HCT116 (cell line): ENCODE measurements around the gene TBC1D1. TPM values are rescaled to one million over a fixed set of nuclear protein-coding genes. Genes with fewer than 3 reads are reported as not detected.

ENCODE experiments used
- ATAC-seq: fragments of 200-7000 bp; cut with Tn5 transposase; 2 replicates; pipeline ENCODE4 v1.9.1; 2020; ENCODE audit warnings: mild to moderate bottlenecking, moderate library complexity
- BruUV-seq: library from RNA; stranded (reverse); fragments of 400-500 nt; replicated peaks from 2 replicates; lab custom pipeline; 2021; lab: Mats Ljungman, UMichigan
- CTCF ChIA-PET: fragments of 300-600 bp; sonication (Branson Sonifier 250); formaldehyde crosslinking; loops from one replicate; lab custom pipeline; 2021; ENCODE audit warnings: antibody characterized with exemption; lab: Charles Lee
- POLR2A ChIA-PET: fragments of 300-600, 350-600 bp; sonication (Branson Sonifier 250); formaldehyde crosslinking; loops from one replicate; lab custom pipeline; 2021; ENCODE audit warnings: antibody characterized with exemption; lab: Charles Lee
- RAD21 ChIA-PET, 2 experiments: fragments of 300-600 bp; sonication (Branson Sonifier 250); formaldehyde crosslinking; loops; one replicate each; lab custom pipeline; 2023; ENCODE audit warnings: low total read pairs in 2 of 2; ENCODE audit not compliant: uncharacterized antibody in 2 of 2, unreplicated experiment in 2 of 2, low non-redundant PET in 1 of 2; lab: Charles Lee
- DNase-seq: peaks from one replicate; pipeline ENCODE4 v3.0.0-alpha.2; 2010; ENCODE audit warnings: low read depth, low spot score
- H2AFZ ChIP-seq: fragments of 200-600 bp; shearing (Covaris generic), sonication (generic); 2 replicates; pipeline ENCODE4 v1.6.1; 2017; ENCODE audit warnings: low read depth, mixed run types, mixed read lengths, antibody characterized with exemption, low read length; ENCODE audit not compliant: poor library complexity, severe bottlenecking
- H3K27ac ChIP-seq: 2 replicates; pipeline ENCODE4 v1.5.1; 2012; ENCODE audit warnings: low read depth, low read length
- H3K27me3 ChIP-seq: fragments of 200-600 bp; sonication (generic); 2 replicates; pipeline ENCODE4 v1.6.1; 2016; ENCODE audit warnings: mixed run types, low read length, mixed read lengths; ENCODE audit not compliant: insufficient read depth
- H3K36me3 ChIP-seq, 2 experiments: fragments of 200-500 bp in 1 of 2; fragments of 200-600 bp in 1 of 2; sonication (Bioruptor generic) in 1 of 2; sonication (generic) in 1 of 2; 2 replicates each; pipeline versions ENCODE4 v1.5.1 to v1.6.1; 2014 to 2016; ENCODE audit warnings: low read length in 2 of 2, inconsistent platforms in 1 of 2, mixed read lengths in 1 of 2, mixed run types in 1 of 2; ENCODE audit not compliant: insufficient read depth in 2 of 2, control insufficient read depth in 1 of 2
- H3K4me1 ChIP-seq, 2 experiments: fragments of 200-600 bp in 1 of 2; sonication (generic) in 1 of 2; 2 replicates each; pipeline versions ENCODE4 v1.5.1 to v1.6.1; 2012 to 2017; ENCODE audit warnings: low read length in 2 of 2, inconsistent platforms in 1 of 2, mild to moderate bottlenecking in 1 of 2, mixed read lengths in 1 of 2, mixed run types in 1 of 2, moderate library complexity in 1 of 2; ENCODE audit not compliant: insufficient read depth in 2 of 2, control insufficient read depth in 1 of 2
- H3K4me2 ChIP-seq: fragments of 200-600 bp; sonication (generic); 2 replicates; pipeline ENCODE4 v1.6.1; 2017; ENCODE audit warnings: mixed run types, low read length, mixed read lengths
- H3K4me3 ChIP-seq, 2 experiments: fragments of 200-600 bp in 1 of 2; sonication (generic) in 1 of 2; replicated peaks in 1 of 2; 2 replicates each; pipeline ENCODE4 v1.5.1; 2011 to 2016; ENCODE audit warnings: low read length in 2 of 2, control low read depth in 1 of 2, low read depth in 1 of 2, mild to moderate bottlenecking in 1 of 2, mixed read lengths in 1 of 2, mixed run types in 1 of 2
- H3K79me2 ChIP-seq: fragments of 200-600 bp; sonication (generic); 2 replicates; pipeline ENCODE4 v1.6.1; 2017; ENCODE audit warnings: mild to moderate bottlenecking, mixed run types, low read length, moderate library complexity, mixed read lengths; ENCODE audit not compliant: insufficient read depth
- H3K9ac ChIP-seq: fragments of 200-600 bp; sonication (generic); 2 replicates; pipeline ENCODE4 v1.6.1; 2016; ENCODE audit warnings: low read length, mixed read lengths
- H3K9me2 ChIP-seq: fragments of 200-600 bp; sonication (generic), shearing (Covaris generic); 2 replicates; pipeline ENCODE4 v1.6.1; 2017; ENCODE audit warnings: mixed run types, mild to moderate bottlenecking, moderate library complexity; ENCODE audit not compliant: insufficient read depth
- H3K9me3 ChIP-seq, 2 experiments: fragments of 200-500 bp in 1 of 2; fragments of 200-600 bp in 1 of 2; sonication (Bioruptor generic) in 1 of 2; sonication (generic) in 1 of 2; 2 replicates each; pipeline ENCODE4 v1.6.1; 2014 to 2017; ENCODE audit warnings: low read length in 2 of 2, mixed read lengths in 2 of 2, inconsistent platforms in 1 of 2, low read depth in 1 of 2, mild to moderate bottlenecking in 1 of 2, mixed run types in 1 of 2, moderate library complexity in 1 of 2; ENCODE audit not compliant: control insufficient read depth in 1 of 2, insufficient read depth in 1 of 2
- H4K20me1 ChIP-seq: fragments of 200-600 bp; sonication (generic), shearing (Covaris generic); 2 replicates; pipeline ENCODE4 v1.6.1; 2017; ENCODE audit warnings: mixed run types, mild to moderate bottlenecking, moderate library complexity; ENCODE audit not compliant: insufficient read depth
- ATF3 ChIP-seq: IDR thresholded peaks from 2 replicates; pipeline ENCODE4 v1.6.1; 2012
- CBX3 ChIP-seq: IDR thresholded peaks from 2 replicates; pipeline ENCODE4 v1.6.1; 2012; ENCODE audit warnings: low read depth
- EGR1 ChIP-seq: IDR thresholded peaks from 2 replicates; pipeline ENCODE4 v1.6.1; 2012; ENCODE audit warnings: low read depth
- ELF1 ChIP-seq: IDR thresholded peaks from 2 replicates; pipeline ENCODE4 v1.6.1; 2012; ENCODE audit warnings: low read depth, borderline replicate concordance
- EZH2 ChIP-seq: fragments of 200-600 bp; sonication (generic); IDR thresholded peaks from 2 replicates; pipeline ENCODE4 v1.6.1; 2017; ENCODE audit warnings: antibody characterized with exemption, mixed run types
- JUND ChIP-seq: IDR thresholded peaks from 2 replicates; pipeline ENCODE4 v1.6.1; 2012
- POLR2AphosphoS5 ChIP-seq: IDR thresholded peaks from 2 replicates; pipeline ENCODE4 v1.6.1; 2011; ENCODE audit warnings: mild to moderate bottlenecking, low read depth, low read length, moderate library complexity
- REST ChIP-seq: IDR thresholded peaks from 2 replicates; pipeline ENCODE4 v1.6.1; 2012; ENCODE audit warnings: low read depth
- SP1 ChIP-seq: IDR thresholded peaks from 2 replicates; pipeline ENCODE4 v1.6.1; 2012; ENCODE audit warnings: low read depth
- SRF ChIP-seq: IDR thresholded peaks from 2 replicates; pipeline ENCODE4 v1.6.1; 2012; ENCODE audit warnings: low read depth
- TCF7L2 ChIP-seq: IDR thresholded peaks from 2 replicates; pipeline ENCODE4 v1.7.0; 2011; ENCODE audit warnings: borderline replicate concordance, inconsistent platforms; ENCODE audit not compliant: insufficient read depth, insufficient read length; ENCODE audit errors: extremely low read depth
- ZFX ChIP-seq: fragments of 450-650 bp; IDR thresholded peaks from 2 replicates; pipeline ENCODE4 v1.6.1; 2017
- ZNF274 ChIP-seq: fragments of 200-500 bp; sonication (Bioruptor generic); IDR thresholded peaks from 2 replicates; pipeline ENCODE4 v1.6.1; 2014; ENCODE audit warnings: mild to moderate bottlenecking, low read depth, low read length, inconsistent platforms
- intact Hi-C: fragments of 100-400 bp; cut with micrococcal nuclease; formaldehyde crosslinking; loops from 2 replicates; pipeline ENCODE4 v1.10.0; 2022
- total RNA-seq: library from RNA; stranded (reverse); gene quantifications from one replicate; pipeline ENCODE4 v1.2.1, GENCODE V29; 2021; ENCODE audit not compliant: unreplicated experiment
- TF ChIP-seq, protein P1 (sequence below): IDR thresholded peaks from 2 replicates; pipeline ENCODE4 v1.6.1; 2011; ENCODE audit warnings: mild to moderate bottlenecking, low read length, moderate library complexity; ENCODE audit not compliant: insufficient replicate concordance; ENCODE audit errors: extremely low read depth

TBC1D1 gene
- total RNA-seq, 1 experiment from 2014 or later, result 82.7 TPM

DNA sequence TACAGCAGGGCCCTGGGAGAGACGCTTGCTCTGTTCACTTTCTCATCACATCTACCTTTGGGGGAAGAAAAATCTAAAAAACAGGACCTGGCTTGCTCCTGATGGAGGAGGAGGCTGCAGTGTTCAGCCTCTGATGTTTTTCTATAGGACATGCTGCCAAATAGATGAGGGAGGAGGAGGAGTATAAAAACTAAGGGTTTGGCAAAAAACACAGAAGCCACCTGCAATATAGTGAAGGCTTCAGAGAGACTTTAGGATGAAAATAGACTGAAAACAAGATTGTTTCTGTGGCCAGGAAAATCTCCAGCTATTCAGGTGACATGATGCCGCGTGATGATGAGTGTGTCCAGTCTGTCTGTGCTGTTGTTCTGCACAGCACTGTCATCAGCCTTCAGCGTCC is 229.9 kb downstream of the TBC1D1 start:
- Histone ChIP-seq H3K4me3 (no peak overlapping the region), H3K27ac (no peak overlapping the region), H2AFZ (no peak overlapping the region), H3K9me2 (no peaks in the 10 kb centered on the region), H3K4me2 (no peak overlapping the region), H3K9me3 (no peaks in the 10 kb centered on the region), H3K9ac (no peak overlapping the region), H4K20me1 (no peaks in the 10 kb centered on the region), H3K27me3 (no peaks in the 10 kb centered on the region), H3K36me3 (peaks cover 0 to 13% of the 10 kb centered on the region in 2 experiments), H3K4me1 (peaks cover 10 to 14% of the 10 kb centered on the region in 2 experiments; a peak in 2 of 4 replicates), H3K79me2 (no peaks in the 10 kb centered on the region)
- intact Hi-C loops, result no loop called here
- ATAC-seq (no peak), DNase-seq (no peak)
- BruUV-seq, result no TSS peak
- ChIA-PET POLR2A (no interaction called here), RAD21 (no interaction called here), CTCF (no interaction called here)
- TF ChIP-seq SRF (no peak), REST (no peak), ZFX (no peak), ATF3 (no peak), EZH2 (no peak), TCF7L2 (no peak), JUND (no peak), CBX3 (no peak), ELF1 (no peak), SP1 (no peak), ZNF274 (no peak), POLR2AphosphoS5 (no peak), EGR1 (no peak)
- TF ChIP-seq, protein P1, sequence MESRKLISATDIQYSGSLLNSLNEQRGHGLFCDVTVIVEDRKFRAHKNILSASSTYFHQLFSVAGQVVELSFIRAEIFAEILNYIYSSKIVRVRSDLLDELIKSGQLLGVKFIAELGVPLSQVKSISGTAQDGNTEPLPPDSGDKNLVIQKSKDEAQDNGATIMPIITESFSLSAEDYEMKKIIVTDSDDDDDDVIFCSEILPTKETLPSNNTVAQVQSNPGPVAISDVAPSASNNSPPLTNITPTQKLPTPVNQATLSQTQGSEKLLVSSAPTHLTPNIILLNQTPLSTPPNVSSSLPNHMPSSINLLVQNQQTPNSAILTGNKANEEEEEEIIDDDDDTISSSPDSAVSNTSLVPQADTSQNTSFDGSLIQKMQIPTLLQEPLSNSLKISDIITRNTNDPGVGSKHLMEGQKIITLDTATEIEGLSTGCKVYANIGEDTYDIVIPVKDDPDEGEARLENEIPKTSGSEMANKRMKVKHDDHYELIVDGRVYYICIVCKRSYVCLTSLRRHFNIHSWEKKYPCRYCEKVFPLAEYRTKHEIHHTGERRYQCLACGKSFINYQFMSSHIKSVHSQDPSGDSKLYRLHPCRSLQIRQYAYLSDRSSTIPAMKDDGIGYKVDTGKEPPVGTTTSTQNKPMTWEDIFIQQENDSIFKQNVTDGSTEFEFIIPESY, result no peak
